Right atrium auricular region (tissue), 2 donors: ENCODE data around the gene EME1. TPM values are rescaled to one million over a fixed set of nuclear protein-coding genes. Genes with fewer than 3 reads are reported as not detected.
"Not testable (repeated sequence)": the region's sequence is repeated elsewhere in the genome, so short reads cannot be mapped to it uniquely, and the experiment has no call there.

ENCODE experiments used
- DNase-seq: peaks from one replicate; pipeline ENCODE4 v3.0.0-alpha.2; 2019; ENCODE audit warnings: low spot score
- H3K27ac ChIP-seq, 2 donors: fragments of 200-600 bp; sonication (generic); 1 replicate in 1 of 2; 2 replicates in 1 of 2; pipeline ENCODE4 v1.5.1; 2016 to 2019
- H3K27me3 ChIP-seq, 2 donors: fragments of 200-600 bp; sonication (generic); one replicate each; pipeline versions ENCODE4 v1.5.1 to v1.6.0; 2017 to 2019
- H3K36me3 ChIP-seq: fragments of 200-600 bp; sonication (generic); one replicate; pipeline ENCODE4 v1.5.1; 2016
- H3K4me1 ChIP-seq, 2 donors: fragments of 200-600 bp; sonication (generic); one replicate each; pipeline versions ENCODE4 v1.5.1 to v1.6.0; 2017 to 2019
- H3K4me3 ChIP-seq, 2 donors: fragments of 200-600 bp; sonication (generic); 1 replicate in 1 of 2; 2 replicates in 1 of 2; pipeline ENCODE4 v1.5.1; 2017 to 2019; ENCODE audit warnings: mild to moderate bottlenecking in 1 of 2, moderate library complexity in 1 of 2
- H3K9me3 ChIP-seq, 2 donors: fragments of 200-600 bp; sonication (generic); one replicate each; pipeline ENCODE4 v1.5.1; 2019
- total RNA-seq, 2 donors: library from RNA; depleted of rRNA; stranded (reverse); fragments of >200 nt; gene quantifications; one replicate each; pipeline ENCODE4 v1.1.0, GENCODE V29; 2016
- TF ChIP-seq, protein P1 (sequence below), 2 donors: fragments of 200-600 bp; sonication (generic); IDR thresholded peaks; one replicate each; pipeline ENCODE4 v1.5.1; 2019; ENCODE audit warnings: antibody characterized with exemption in 2 of 2

EME1 gene
- total RNA-seq, 2 donors from 2014 or later = 0.33 TPM; not detected in 1

DNA sequence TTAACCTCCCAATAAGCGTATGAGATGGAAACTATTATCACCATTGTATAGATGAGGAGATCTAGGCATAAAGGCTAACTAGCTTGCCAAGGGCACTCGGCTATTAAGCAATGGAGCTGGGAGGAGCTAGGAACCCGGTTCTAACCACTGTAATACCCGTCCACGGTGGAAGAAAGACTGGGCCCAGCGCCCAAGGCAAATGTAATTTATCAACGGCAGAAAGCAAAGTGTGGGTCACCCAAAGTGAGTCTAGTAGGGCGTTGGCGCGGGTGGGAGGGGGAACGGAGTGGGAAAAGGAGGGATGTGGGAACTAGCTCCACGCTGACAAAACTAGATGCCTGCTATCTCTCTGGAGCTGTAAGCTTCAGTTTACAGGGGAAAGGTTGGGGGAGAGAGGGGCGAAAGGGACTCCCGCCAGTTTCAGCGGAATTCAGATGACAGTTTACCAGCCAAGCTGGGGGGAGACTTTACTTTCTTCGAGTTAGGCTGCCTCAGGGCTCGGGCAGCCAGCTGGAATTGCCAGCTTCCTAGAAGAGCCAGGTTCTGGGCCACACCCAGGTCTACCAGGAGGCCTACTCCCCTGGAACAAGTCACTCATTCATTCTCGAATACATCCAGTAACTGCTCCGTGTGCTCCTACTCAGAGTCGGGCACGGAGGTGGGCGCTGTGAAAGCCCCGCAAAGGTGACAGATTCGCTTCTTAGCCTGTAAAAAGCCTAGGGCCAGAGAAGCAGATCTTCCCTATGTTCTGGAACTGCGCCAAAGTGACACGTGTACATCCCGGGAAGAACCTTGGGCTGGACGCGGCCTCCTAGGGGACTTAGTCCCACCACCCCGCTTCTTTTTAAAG lies 23.5 kb downstream of the EME1 start:
- Histone ChIP-seq H3K4me1 (peaks cover 0 to 29% of the 10 kb centered on the region in 2 donors), H3K4me3 (peak overlapping the region; percentile 68 to 96), H3K9me3 (no peaks in the 10 kb centered on the region), H3K27me3 (no peaks in the 10 kb centered on the region), H3K36me3 (peaks cover 34% of the 10 kb centered on the region), H3K27ac (peak overlapping the region; percentile 66 to 88)
- TF ChIP-seq, protein P1, sequence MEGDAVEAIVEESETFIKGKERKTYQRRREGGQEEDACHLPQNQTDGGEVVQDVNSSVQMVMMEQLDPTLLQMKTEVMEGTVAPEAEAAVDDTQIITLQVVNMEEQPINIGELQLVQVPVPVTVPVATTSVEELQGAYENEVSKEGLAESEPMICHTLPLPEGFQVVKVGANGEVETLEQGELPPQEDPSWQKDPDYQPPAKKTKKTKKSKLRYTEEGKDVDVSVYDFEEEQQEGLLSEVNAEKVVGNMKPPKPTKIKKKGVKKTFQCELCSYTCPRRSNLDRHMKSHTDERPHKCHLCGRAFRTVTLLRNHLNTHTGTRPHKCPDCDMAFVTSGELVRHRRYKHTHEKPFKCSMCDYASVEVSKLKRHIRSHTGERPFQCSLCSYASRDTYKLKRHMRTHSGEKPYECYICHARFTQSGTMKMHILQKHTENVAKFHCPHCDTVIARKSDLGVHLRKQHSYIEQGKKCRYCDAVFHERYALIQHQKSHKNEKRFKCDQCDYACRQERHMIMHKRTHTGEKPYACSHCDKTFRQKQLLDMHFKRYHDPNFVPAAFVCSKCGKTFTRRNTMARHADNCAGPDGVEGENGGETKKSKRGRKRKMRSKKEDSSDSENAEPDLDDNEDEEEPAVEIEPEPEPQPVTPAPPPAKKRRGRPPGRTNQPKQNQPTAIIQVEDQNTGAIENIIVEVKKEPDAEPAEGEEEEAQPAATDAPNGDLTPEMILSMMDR (IDR thresholded peaks at IDR 0.05) = no peak
- DNase-seq = no peak

DNA sequence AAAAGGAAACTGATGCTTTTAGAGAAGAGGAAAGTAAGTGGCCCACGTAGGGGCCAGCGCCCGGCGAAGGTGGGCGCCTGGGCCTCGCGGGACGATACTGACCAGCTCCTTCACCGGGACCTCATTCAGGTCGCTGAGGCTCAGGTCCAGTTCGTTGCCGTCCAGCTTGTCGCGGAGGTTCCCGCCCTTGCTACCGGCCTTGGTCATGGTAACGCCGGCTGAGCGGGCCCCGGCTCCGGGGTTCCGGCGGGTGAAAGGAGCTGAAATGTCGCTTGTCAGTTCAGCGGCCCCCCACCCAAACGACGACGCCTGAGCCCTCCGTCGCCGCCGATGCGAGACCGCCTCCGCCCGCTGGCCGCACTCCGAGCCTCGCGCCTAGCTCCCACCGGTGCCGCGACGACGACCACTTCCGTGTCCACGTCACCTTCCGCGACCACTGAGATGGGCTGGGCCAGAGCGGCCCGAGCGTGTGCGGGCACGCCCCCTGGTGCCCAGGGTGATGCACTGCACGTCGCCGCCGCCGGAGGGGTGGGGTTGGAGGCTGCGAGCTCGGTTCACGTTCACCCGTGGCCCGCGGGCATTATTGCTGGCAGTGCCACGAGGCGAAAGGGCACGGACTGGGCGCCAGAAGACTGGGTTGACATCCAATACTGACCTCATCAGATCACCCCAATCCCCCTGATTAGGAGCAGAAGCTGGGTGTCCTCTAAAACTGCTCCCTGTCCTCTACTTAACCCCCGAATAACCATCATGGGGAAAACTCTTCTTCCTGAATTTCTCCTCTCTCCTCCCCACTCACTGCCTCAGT lies 24.3 kb downstream of the EME1 start, which contains the start of gene LRRC59:
Gene LRRC59 (minus strand): TSS at position 413 of the 808 bp plus-strand sequence. CDS start 206 bp downstream, at position 207.
- Histone ChIP-seq H3K27me3 (no peaks in the 10 kb centered on the region), H3K36me3 (peaks cover 26% of the 10 kb centered on the region), H3K27ac (peak within 1 kb of the TSS; percentile 66 to 88), H3K9me3 (no peaks in the 10 kb centered on the region), H3K4me3 (peak within 1 kb of the TSS; percentile 68 to 96), H3K4me1 (peaks cover 0 to 29% of the 10 kb centered on the region in 2 donors)
- peak; percentile 86 for DNase-seq
- TF ChIP-seq, protein P1 (IDR thresholded peaks at IDR 0.05) = peak; percentile 94 to 99

DNA sequence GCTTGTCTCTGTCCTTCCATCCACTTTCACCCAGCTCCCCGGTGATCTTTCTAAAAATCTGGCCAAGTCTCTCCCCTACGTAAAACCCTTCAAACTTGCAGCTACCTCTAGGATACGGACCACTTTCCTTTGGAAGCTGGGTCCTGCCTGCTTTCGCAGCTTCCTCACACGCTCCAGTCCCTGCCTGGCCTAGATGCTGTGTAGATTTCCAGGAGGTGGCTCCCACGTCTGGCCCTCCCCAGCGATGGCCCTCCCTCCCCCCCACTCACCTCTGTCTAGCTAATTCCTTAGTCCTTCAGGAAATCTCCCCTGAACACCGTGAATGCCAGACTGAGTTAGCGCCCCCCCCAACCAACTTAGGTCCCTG lies 24.9 kb downstream of the EME1 start:
- H3K27me3 ChIP-seq = no peaks in the 10 kb centered on the region
- H3K4me1 ChIP-seq = peaks cover 0 to 29% of the 10 kb centered on the region in 2 donors
- peak overlapping the region in 1 of 2 donors; percentile 88 for H3K27ac ChIP-seq
- H3K4me3 ChIP-seq = peak overlapping the region in 1 of 2 donors; percentile 96
- TF ChIP-seq, protein P1 (IDR thresholded peaks at IDR 0.05) = no peak
- DNase-seq = no peak
- peaks cover 20% of the 10 kb centered on the region for H3K36me3 ChIP-seq
- H3K9me3 ChIP-seq = no peaks in the 10 kb centered on the region

DNA sequence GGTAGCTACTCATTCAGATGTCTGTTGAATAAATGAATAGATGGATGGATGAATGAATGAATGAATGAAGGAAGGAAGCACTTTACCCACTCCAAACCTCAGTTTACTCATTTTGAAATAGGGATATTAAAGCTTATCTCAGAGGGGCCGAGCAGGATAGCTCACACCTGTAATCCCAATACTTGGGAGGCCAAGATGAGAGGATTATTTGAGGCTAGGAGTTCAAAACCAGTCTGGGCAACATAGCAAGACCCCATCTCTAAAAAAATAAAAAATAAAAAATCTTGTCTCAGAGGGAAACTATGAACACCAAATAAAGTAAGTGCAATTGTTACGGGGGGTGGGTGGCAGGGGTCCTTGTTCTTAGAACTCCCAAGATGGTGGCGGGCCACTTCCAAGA lies 25.6 kb downstream of the EME1 start:
- not testable (repeated sequence) for H3K9me3 ChIP-seq, H3K27me3 ChIP-seq, H3K4me3 ChIP-seq, DNase-seq, H3K27ac ChIP-seq
- peaks cover 0 to 29% of the 10 kb centered on the region in 2 donors for H3K4me1 ChIP-seq
- peaks cover 13% of the 10 kb centered on the region for H3K36me3 ChIP-seq

DNA sequence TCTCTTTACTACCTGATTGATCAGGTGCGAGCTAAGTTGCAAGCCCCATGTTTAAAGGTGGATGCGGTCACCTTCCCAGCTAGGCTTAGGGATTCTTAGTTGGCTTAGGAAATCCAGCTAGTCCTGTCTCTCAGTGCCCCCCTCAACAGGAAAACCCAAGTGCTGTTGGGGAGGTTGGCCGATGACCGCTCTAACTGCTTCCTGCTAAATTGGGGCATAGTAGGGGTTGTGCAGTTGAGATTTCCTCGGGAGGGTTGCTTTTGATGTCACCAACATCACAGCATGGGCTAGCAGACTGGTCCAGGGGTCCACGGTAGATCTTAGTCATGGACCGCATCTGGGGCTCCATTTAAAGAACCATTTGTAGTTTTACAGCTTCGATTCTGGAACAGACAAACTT lies 26.6 kb downstream of the EME1 start:
- not testable (repeated sequence) for H3K36me3 ChIP-seq, H3K27ac ChIP-seq, DNase-seq, H3K9me3 ChIP-seq, H3K4me3 ChIP-seq, H3K27me3 ChIP-seq
- H3K4me1 ChIP-seq = peaks cover 0 to 29% of the 10 kb centered on the region in 2 donors

DNA sequence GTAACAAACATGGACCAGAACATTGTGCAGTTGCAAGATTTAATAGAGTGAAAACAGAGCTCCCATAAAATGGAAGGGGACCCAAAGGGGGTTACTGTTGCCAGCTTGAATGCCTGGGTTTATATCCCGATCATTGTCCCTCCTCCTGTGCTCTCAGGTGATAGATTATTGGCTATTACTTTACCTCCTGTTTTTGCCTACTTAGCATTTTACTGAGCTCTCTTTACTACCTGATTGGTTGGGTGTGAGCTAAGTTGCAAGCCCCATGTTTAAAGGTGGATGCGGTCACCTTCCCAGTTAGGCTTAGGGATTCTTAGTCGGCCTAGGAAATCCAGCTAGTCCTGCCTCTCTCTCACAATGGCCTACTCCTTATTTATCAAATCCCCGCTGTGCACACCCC lies 32.3 kb downstream of the EME1 start:
- not testable (repeated sequence) for H3K4me3 ChIP-seq, H3K9me3 ChIP-seq, H3K27ac ChIP-seq, H3K36me3 ChIP-seq, H3K4me1 ChIP-seq, DNase-seq, H3K27me3 ChIP-seq

DNA sequence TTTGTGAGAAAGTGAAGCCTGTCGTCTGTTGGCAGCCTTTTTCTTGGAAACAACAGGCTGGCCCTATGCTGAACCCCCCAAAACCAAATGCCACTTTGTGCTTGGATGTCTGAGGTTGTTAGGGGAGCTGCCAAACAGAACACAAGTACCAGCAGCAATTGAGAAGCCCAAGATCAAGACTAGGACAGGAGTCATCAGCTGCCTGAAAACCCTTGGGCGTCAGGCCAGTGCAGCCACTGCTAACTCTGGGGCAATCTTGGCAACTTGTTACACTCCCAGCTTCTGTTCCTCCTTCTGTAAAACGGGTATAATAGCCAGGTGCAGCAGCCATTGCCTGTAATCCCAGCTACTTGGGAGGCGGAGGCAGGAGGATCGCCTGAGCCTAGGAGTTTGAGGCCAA lies 33.5 kb downstream of the EME1 start:
- no peak for DNase-seq
- Histone ChIP-seq H3K9me3 (no peaks in the 10 kb centered on the region), H3K27me3 (no peaks in the 10 kb centered on the region), H3K36me3 (no peaks in the 10 kb centered on the region), H3K27ac (no peak overlapping the region), H3K4me3 (no peak overlapping the region), H3K4me1 (no peaks in the 10 kb centered on the region)
- TF ChIP-seq, protein P1 (IDR thresholded peaks at IDR 0.05) = no peak
